Measurements from ENCODE around the gene DOCK9.

Gene DOCK9

GRCh38 chr13:98774776-98775175, 203.1 kb downstream of the DOCK9 start:
- no peak for TF ChIP-seq CTCF (conservative IDR thresholded peaks at IDR 0.05)

GRCh38 chr13:98773921-98774320, 203.9 kb downstream of the DOCK9 start:
- no peak for TF ChIP-seq CTCF (conservative IDR thresholded peaks at IDR 0.05)
- H3K27ac ChIP-seq: no peak overlapping the region

More at GRCh38 chr13:98774776-98775175, 203.1 kb downstream of the DOCK9 start:
- H3K27ac ChIP-seq: no peak overlapping the region

- no peak overlapping the region for H3K27ac ChIP-seq
- no peak for TF ChIP-seq CTCF (conservative IDR thresholded peaks at IDR 0.05)
Observed at GRCh38 chr13:98772794-98773452, 204.9 kb downstream of the DOCK9 start.

- no peak overlapping the region for H3K27ac ChIP-seq
- TF ChIP-seq CTCF (conservative IDR thresholded peaks at IDR 0.05): no peak
Observed at GRCh38 chr13:98771838-98772611, 205.8 kb downstream of the DOCK9 start.

GRCh38 chr13:98769736-98770135, 208.1 kb downstream of the DOCK9 start:
- H3K27ac ChIP-seq: no peak overlapping the region
- no peak for TF ChIP-seq CTCF (conservative IDR thresholded peaks at IDR 0.05)

GRCh38 chr13:98768522-98768921, 209.3 kb downstream of the DOCK9 start:
- no peak for TF ChIP-seq CTCF (conservative IDR thresholded peaks at IDR 0.05)
- H3K27ac ChIP-seq: no peak overlapping the region

GRCh38 chr13:98766697-98767096, 211.2 kb downstream of the DOCK9 start:
- TF ChIP-seq CTCF (conservative IDR thresholded peaks at IDR 0.05): no peak
- H3K27ac ChIP-seq: peak overlapping the region; percentile 43

Data from VCaP (cell line).